ENCODE data around the gene TMEM225B. TPM values are rescaled to one million over a fixed set of nuclear protein-coding genes. Genes with fewer than 3 reads are reported as not detected.
"Not testable (repeated sequence)": the region's sequence is repeated elsewhere in the genome, so short reads cannot be mapped to it uniquely, and the experiment has no call there.

The TMEM225B gene, protein sequence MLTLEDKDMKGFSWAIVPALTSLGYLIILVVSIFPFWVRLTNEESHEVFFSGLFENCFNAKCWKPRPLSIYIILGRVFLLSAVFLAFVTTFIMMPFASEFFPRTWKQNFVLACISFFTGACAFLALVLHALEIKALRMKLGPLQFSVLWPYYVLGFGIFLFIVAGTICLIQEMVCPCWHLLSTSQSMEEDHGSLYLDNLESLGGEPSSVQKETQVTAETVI
- total RNA-seq = not detected

- no peaks in the 10 kb centered on the region for H3K4me1 ChIP-seq
- TF ChIP-seq, protein P1, sequence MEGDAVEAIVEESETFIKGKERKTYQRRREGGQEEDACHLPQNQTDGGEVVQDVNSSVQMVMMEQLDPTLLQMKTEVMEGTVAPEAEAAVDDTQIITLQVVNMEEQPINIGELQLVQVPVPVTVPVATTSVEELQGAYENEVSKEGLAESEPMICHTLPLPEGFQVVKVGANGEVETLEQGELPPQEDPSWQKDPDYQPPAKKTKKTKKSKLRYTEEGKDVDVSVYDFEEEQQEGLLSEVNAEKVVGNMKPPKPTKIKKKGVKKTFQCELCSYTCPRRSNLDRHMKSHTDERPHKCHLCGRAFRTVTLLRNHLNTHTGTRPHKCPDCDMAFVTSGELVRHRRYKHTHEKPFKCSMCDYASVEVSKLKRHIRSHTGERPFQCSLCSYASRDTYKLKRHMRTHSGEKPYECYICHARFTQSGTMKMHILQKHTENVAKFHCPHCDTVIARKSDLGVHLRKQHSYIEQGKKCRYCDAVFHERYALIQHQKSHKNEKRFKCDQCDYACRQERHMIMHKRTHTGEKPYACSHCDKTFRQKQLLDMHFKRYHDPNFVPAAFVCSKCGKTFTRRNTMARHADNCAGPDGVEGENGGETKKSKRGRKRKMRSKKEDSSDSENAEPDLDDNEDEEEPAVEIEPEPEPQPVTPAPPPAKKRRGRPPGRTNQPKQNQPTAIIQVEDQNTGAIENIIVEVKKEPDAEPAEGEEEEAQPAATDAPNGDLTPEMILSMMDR (IDR thresholded peaks at IDR 0.05 in 4 of 5, conservative IDR thresholded peaks at IDR 0.05 in 1 of 5) = no peak
- TF ChIP-seq POLR2A (IDR thresholded peaks at IDR 0.05) = no peak
- H3K36me3 ChIP-seq = no peaks in the 10 kb centered on the region
- no peaks in the 10 kb centered on the region for H3K27me3 ChIP-seq
- no peak within 1 kb of the TSS for H3K27ac ChIP-seq
- in situ Hi-C loops (cut with MboI; ENCODE audit: low sequenced_read_pairs in 4 of 4) (no loop called here), intact Hi-C loops (cut with DNase I; ENCODE audit: low total_unique reads) (no loop called here)
- ATAC-seq = no peak
- H3K4me3 ChIP-seq = no peak within 1 kb of the TSS
- H3K9me3 ChIP-seq = no peaks in the 10 kb centered on the region
- DNase-seq = no peak
Measured at GRCh38 chr7:99597762-99598501, at the start of gene TMEM225B. Gene TMEM225B (plus strand): TSS chr7:99598267. CDS start chr7:99604389, 6,122 bp downstream.

GRCh38 chr7:99549545-99549944 is 48.5 kb upstream of the TMEM225B start:
- H3K9me3 ChIP-seq; H3K4me3 ChIP-seq; DNase-seq; in situ Hi-C loops (cut with MboI; ENCODE audit: low sequenced_read_pairs in 4 of 4); intact Hi-C loops (cut with DNase I; ENCODE audit: low total_unique reads); H3K27ac ChIP-seq; ATAC-seq; H3K27me3 ChIP-seq: not testable (repeated sequence)
- peaks cover 14% of the 10 kb centered on the region in 2 donors for H3K4me1 ChIP-seq
- H3K36me3 ChIP-seq = peaks cover 0 to 23% of the 10 kb centered on the region in 2 donors

DNA sequence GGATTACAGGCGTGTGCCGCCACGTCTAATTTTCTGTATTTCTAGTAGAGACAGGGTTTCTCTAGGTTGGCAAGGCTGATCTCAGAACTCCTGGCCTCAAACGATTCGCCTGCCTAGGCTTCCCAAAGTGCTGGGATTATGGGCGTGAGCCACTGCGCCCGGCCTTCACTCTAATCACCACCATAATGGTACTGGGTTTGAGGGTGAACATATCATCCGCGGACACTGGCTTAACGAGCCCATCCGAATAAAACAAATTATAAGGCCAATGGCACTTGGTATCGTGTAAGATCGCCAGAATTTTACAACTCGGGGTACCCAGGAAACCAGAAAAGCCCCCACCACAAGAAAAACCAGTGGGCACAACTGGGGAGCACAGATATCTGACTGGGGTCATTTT is 46.7 kb upstream of the TMEM225B start:
- TF ChIP-seq, protein P1 (IDR thresholded peaks at IDR 0.05 in 4 of 5, conservative IDR thresholded peaks at IDR 0.05 in 1 of 5) = no peak
- no peak for TF ChIP-seq POLR2A (IDR thresholded peaks at IDR 0.05)
- no peaks in the 10 kb centered on the region for H3K27me3 ChIP-seq
- peaks cover 14% of the 10 kb centered on the region in 2 donors for H3K4me1 ChIP-seq
- ATAC-seq (peak; percentile 23 to 25), DNase-seq (no peak)
- peak overlapping the region; percentile 92 to 99 (median 96) for H3K4me3 ChIP-seq
- H3K36me3 ChIP-seq = peaks cover 0 to 29% of the 10 kb centered on the region in 2 donors
- in situ Hi-C loops (cut with MboI; ENCODE audit: low sequenced_read_pairs in 4 of 4) (loop anchor here in 2 of 4 donors (5.0 to 10.0 kb wide), 2 partner anchors 47 to 49 kb away; partner anchors contain the start of genes ZKSCAN5 (in 2 of the 2) and ZNF394 (in 2 of the 2)), intact Hi-C loops (cut with DNase I; ENCODE audit: low total_unique reads) (loop anchor here (10.0 kb wide), 2 partner anchors 873 to 1323 kb away; partner anchors contain the start of genes MEPCE, SRRT and ZCWPW1)
- H3K27ac ChIP-seq = peak overlapping the region; percentile 83 to 94 (median 92)
- no peaks in the 10 kb centered on the region for H3K9me3 ChIP-seq

DNA sequence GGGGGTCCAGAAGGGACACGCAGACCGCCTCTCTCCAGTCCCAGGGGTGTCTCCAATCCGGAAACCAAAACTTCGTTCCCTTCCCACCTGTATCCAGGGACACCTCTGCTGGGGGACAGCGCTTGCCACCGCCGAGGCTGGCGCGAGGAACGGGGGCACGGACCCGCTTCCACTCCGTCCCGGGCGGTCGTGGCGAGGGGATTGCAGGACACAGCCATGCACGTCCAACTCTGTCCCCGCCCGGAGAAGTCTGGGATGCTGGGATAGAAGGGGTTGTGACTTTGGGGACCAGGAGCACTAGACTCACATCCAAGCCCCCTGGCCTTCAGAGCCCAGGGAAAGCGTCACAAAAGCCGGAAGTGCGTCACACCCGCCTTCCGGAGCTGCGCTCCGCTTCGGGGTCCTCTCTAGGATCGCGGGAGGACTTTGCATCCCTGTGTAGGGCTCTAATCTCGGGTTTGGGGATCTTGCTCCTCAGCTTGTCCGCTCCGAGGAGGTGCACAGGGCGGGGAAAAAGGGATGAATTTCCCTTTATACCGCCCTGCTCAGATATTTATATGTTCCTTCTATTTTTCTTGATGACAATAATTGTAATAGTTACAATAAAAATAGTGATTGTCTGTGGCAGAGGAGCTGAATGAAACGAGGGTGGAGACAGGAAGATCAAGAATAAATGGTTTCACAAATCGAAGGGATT is 46.2 kb upstream of the TMEM225B start, which contains the start of gene FAM200A:
TSS of gene FAM200A (minus strand) at position 348 of the 697 bp plus-strand sequence. CDS start 3,707 bp downstream, outside the sequence.
- intact Hi-C loops (cut with DNase I; ENCODE audit: low total_unique reads) (loop anchor here (10.0 kb wide), 2 partner anchors 873 to 1323 kb away; partner anchors contain the start of genes MEPCE, SRRT and ZCWPW1), in situ Hi-C loops (cut with MboI; ENCODE audit: low sequenced_read_pairs in 4 of 4) (loop anchor here in 2 of 4 donors (5.0 to 10.0 kb wide), 2 partner anchors 47 to 50 kb away; partner anchors contain the start of genes ZKSCAN5 (in 2 of the 2) and ZNF394 (in 2 of the 2))
- peaks cover 0 to 28% of the 10 kb centered on the region in 2 donors for H3K36me3 ChIP-seq
- no peaks in the 10 kb centered on the region for H3K27me3 ChIP-seq
- no peaks in the 10 kb centered on the region for H3K9me3 ChIP-seq
- TF ChIP-seq POLR2A (IDR thresholded peaks at IDR 0.05) = peak; percentile 65 to 81
- TF ChIP-seq, protein P1 (IDR thresholded peaks at IDR 0.05 in 4 of 5, conservative IDR thresholded peaks at IDR 0.05 in 1 of 5) = no peak
- H3K4me1 ChIP-seq = peaks cover 14 to 15% of the 10 kb centered on the region in 2 donors
- ATAC-seq (peak; percentile 97 to 98), DNase-seq (peak; percentile 74 to 76)
- peak within 1 kb of the TSS; percentile 83 to 94 (median 92) for H3K27ac ChIP-seq
- peak within 1 kb of the TSS; percentile 92 to 99 (median 96) for H3K4me3 ChIP-seq
